ENCODE data around the gene FOXS1. TPM values are rescaled to one million over a fixed set of nuclear protein-coding genes. Genes with fewer than 3 reads are reported as not detected.

The FOXS1 gene
- total RNA-seq, 2 experiments from 2014 or later = not detected

DNA sequence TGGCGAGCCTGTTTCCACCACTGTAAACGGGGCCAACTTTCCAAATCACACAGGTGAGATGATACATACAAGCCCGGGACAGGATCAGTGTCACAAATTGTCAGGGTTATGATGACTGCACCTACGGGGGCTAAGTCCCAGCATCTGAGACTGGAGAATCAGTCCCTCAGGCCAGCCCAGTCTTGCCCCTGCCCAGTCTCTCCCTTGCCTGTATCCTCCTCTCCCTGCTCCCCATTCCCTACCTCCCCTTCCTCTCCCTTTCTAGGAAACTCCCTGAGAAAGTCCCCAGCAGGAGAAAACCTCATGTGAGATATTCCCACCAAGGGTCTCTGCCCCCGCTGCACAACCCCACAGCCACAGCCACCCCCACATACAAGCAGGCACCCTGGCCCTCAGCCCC is 1.5 kb downstream of the FOXS1 start:
- CTCF ChIA-PET = interaction anchor here (4.5 to 5.4 kb wide), 2 partner anchors 10 to 21 kb away, joined by 26 to 53 read pairs; no protein-coding TSS in a partner anchor
- H3K36me3 Mint-ChIP-seq (ENCODE audit: low read depth) = no peaks in the 10 kb centered on the region
- no peaks in the 10 kb centered on the region for H3K4me1 Mint-ChIP-seq (ENCODE audit: low read depth)
- H3K27ac Mint-ChIP-seq = no peak overlapping the region
- H3K9me3 Mint-ChIP-seq = no peaks in the 10 kb centered on the region
- H3K4me3 Mint-ChIP-seq = no peak overlapping the region
- H3K27me3 Mint-ChIP-seq (ENCODE audit: low read depth) = peaks cover 6% of the 10 kb centered on the region
- intact Hi-C loops (cut with micrococcal nuclease) = no loop called here
- no peak for DNase-seq

DNA sequence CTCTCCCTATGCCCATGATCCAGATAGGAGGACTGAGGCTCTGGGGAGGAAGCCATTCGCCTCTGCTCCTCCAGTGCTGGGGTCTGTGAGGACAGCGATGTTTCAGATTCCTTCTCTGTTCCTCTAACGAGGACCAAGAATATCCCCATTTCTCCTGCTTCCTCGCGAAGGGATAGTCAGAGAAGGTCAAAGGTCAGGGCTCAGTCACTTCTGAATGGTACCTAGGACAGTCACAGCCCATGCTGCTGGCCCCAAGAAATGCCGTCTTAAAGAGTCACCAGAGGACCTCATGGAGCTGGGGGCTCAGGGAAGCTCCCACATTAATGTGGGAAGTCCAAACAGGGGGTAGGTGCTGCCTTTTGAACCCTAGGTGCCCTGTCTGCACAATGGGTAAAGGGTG is 2.1 kb downstream of the FOXS1 start:
- CTCF ChIA-PET = interaction anchor here (4.5 to 5.4 kb wide), 2 partner anchors 11 to 20 kb away, joined by 26 to 53 read pairs; no protein-coding TSS in a partner anchor
- no peaks in the 10 kb centered on the region for H3K9me3 Mint-ChIP-seq
- H3K27ac Mint-ChIP-seq = no peak overlapping the region
- no peaks in the 10 kb centered on the region for H3K4me1 Mint-ChIP-seq (ENCODE audit: low read depth)
- no peak for DNase-seq
- peaks cover 1% of the 10 kb centered on the region for H3K27me3 Mint-ChIP-seq (ENCODE audit: low read depth)
- H3K36me3 Mint-ChIP-seq (ENCODE audit: low read depth) = no peaks in the 10 kb centered on the region
- intact Hi-C loops (cut with micrococcal nuclease) = no loop called here
- H3K4me3 Mint-ChIP-seq = no peak overlapping the region

DNA sequence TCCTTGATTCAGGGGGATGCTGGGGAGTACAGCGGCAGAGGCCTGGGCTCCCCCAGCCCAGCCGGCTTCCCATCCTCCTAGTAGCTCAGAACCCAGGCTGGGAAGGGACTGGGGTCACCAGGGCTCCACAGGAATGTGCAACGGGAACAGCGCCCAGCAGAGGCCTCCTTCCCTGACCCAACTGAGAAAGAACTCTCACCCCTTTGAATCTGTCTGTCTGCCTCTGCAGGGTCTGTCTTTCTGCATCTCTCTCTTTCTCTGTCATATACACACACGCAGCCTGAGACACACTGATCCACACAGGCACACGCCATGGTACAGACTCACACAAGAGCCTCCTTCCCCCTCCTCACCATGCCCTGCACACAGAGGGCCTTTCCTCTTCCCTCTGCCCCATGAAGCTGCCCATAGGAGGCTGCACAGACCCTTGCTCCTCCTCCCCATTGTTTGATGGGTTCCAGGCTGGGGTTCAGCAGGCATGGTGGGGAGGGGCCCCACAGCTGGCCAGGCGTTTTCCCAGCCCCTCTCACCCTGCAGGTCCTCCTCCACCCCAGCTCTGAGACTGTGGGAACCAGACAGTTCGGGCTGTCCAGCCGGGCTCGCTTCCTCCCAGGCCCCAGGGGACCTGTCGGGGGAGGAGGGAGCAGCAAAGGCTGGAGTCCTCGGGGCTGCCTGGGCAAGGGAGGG is 2.8 kb downstream of the FOXS1 start:
- H3K36me3 Mint-ChIP-seq (ENCODE audit: low read depth) = no peaks in the 10 kb centered on the region
- no peaks in the 10 kb centered on the region for H3K9me3 Mint-ChIP-seq
- H3K4me3 Mint-ChIP-seq = no peak overlapping the region
- no peak overlapping the region for H3K27ac Mint-ChIP-seq
- CTCF ChIA-PET = interaction anchor here (4.5 to 5.4 kb wide), 2 partner anchors 12 to 20 kb away, joined by 26 to 53 read pairs; no protein-coding TSS in a partner anchor
- DNase-seq = no peak
- no peaks in the 10 kb centered on the region for H3K4me1 Mint-ChIP-seq (ENCODE audit: low read depth)
- peaks cover 1% of the 10 kb centered on the region for H3K27me3 Mint-ChIP-seq (ENCODE audit: low read depth)
- intact Hi-C loops (cut with micrococcal nuclease) = no loop called here

GRCh38 chr20:31841928-31842327 is 3.5 kb downstream of the FOXS1 start:
- Mint-ChIP-seq H3K27ac (no peak overlapping the region), H3K4me1 (ENCODE audit: low read depth) (no peaks in the 10 kb centered on the region), H3K36me3 (ENCODE audit: low read depth) (no peaks in the 10 kb centered on the region), H3K27me3 (ENCODE audit: low read depth) (peaks cover 1% of the 10 kb centered on the region), H3K4me3 (no peak overlapping the region), H3K9me3 (no peaks in the 10 kb centered on the region)
- intact Hi-C loops (cut with micrococcal nuclease) = no loop called here
- DNase-seq = no peak
- CTCF ChIA-PET = interaction anchor here (0.7 to 4.5 kb wide), 2 partner anchors 8 to 12 kb away, joined by 3 to 26 read pairs; no protein-coding TSS in a partner anchor

GRCh38 chr20:31840906-31841816 is 4.2 kb downstream of the FOXS1 start:
- no peak overlapping the region for H3K27ac Mint-ChIP-seq
- CTCF ChIA-PET = interaction anchor here (0.7 to 4.5 kb wide), 2 partner anchors 8 to 13 kb away, joined by 3 to 26 read pairs; no protein-coding TSS in a partner anchor
- H3K4me3 Mint-ChIP-seq = no peak overlapping the region
- no peaks in the 10 kb centered on the region for H3K27me3 Mint-ChIP-seq (ENCODE audit: low read depth)
- DNase-seq = no peak
- H3K36me3 Mint-ChIP-seq (ENCODE audit: low read depth) = no peaks in the 10 kb centered on the region
- intact Hi-C loops (cut with micrococcal nuclease) = no loop called here
- H3K9me3 Mint-ChIP-seq = no peaks in the 10 kb centered on the region
- peaks cover under 1% of the 10 kb centered on the region for H3K4me1 Mint-ChIP-seq (ENCODE audit: low read depth)

GRCh38 chr20:31839782-31840487 is 5.5 kb downstream of the FOXS1 start:
- H3K4me3 Mint-ChIP-seq = no peak overlapping the region
- no peak for DNase-seq
- CTCF ChIA-PET = no interaction called here
- peaks cover 3% of the 10 kb centered on the region for H3K4me1 Mint-ChIP-seq (ENCODE audit: low read depth)
- no peaks in the 10 kb centered on the region for H3K27me3 Mint-ChIP-seq (ENCODE audit: low read depth)
- no peak overlapping the region for H3K27ac Mint-ChIP-seq
- H3K9me3 Mint-ChIP-seq = no peaks in the 10 kb centered on the region
- intact Hi-C loops (cut with micrococcal nuclease) = no loop called here
- H3K36me3 Mint-ChIP-seq (ENCODE audit: low read depth) = no peaks in the 10 kb centered on the region

DNA sequence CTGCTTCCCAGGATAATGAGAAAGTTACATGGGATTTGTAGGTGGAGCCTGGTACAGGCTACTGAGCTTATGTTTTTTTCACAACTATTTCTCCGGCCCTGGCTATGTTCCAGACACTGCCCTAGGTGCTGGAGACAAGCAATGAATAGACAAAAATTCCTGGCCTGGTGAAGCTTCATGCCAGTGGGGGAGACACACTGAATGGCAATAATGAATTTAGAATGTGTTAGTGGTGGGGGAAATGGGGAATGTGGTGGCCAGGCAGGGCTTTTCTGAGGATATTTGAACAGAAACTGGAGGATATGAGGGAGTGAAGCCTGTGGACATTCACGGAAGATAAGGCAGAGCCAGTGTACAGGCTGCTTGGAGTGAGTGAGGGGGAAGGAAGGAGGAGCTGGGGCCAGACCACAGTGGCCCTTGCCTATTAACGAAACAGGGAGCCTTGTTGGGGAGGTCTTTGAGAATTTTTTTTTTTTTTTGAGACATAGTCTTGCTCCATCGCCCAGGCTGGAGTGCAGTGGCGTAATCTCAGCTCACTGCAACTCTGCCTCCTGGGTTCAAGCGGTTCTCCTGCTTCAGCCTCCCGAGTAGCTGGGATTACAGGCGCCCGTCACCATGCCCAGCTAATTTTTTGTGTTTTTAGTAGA is 6.6 kb downstream of the FOXS1 start:
- H3K9me3 Mint-ChIP-seq = no peaks in the 10 kb centered on the region
- no peaks in the 10 kb centered on the region for H3K27me3 Mint-ChIP-seq (ENCODE audit: low read depth)
- DNase-seq = no peak
- intact Hi-C loops (cut with micrococcal nuclease) = no loop called here
- CTCF ChIA-PET = interaction anchor here (0.6 to 3.5 kb wide), 6 partner anchors 8 to 192 kb away, joined by 3 to 18 read pairs (median 11); no protein-coding TSS in a partner anchor
- no peak overlapping the region for H3K4me3 Mint-ChIP-seq
- peaks cover 3% of the 10 kb centered on the region for H3K4me1 Mint-ChIP-seq (ENCODE audit: low read depth)
- H3K27ac Mint-ChIP-seq = no peak overlapping the region
- no peaks in the 10 kb centered on the region for H3K36me3 Mint-ChIP-seq (ENCODE audit: low read depth)

DNA sequence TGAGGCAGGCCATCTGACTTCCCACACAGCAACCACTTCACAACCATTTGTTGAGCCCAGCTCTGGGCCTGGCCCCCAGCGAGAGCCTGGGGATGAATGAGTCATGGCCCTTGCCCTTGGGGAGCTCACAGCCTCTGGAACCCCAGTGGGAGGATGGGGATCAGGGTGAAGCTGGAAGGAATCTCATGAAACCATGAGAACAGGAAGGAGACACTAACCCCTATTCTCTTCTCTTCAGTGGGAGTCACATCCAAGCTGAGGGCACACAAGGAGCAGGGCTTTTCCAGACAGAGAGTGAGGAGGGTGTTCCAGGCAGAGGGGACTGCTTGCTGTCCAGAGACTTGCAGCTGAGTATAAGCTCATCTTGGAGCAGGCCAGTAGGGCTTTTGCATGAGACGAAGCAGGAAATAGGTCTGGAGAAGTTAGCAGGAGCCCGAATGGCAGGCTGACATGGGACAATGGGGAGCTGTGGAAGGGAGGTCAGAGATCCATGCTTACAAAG is 7.5 kb downstream of the FOXS1 start:
- CTCF ChIA-PET = interaction anchor here (1.0 to 3.5 kb wide), 6 partner anchors 9 to 193 kb away, joined by 3 to 18 read pairs (median 11); no protein-coding TSS in a partner anchor
- Mint-ChIP-seq H3K36me3 (ENCODE audit: low read depth) (no peaks in the 10 kb centered on the region), H3K4me3 (no peak overlapping the region), H3K27me3 (ENCODE audit: low read depth) (no peaks in the 10 kb centered on the region), H3K27ac (no peak overlapping the region), H3K4me1 (ENCODE audit: low read depth) (peaks cover 3% of the 10 kb centered on the region), H3K9me3 (no peaks in the 10 kb centered on the region)
- intact Hi-C loops (cut with micrococcal nuclease) = no loop called here
- no peak for DNase-seq

GRCh38 chr20:31836853-31837608 is 8.4 kb downstream of the FOXS1 start:
- no peaks in the 10 kb centered on the region for H3K9me3 Mint-ChIP-seq
- H3K4me3 Mint-ChIP-seq = no peak overlapping the region
- CTCF ChIA-PET = interaction anchor here (0.6 to 3.5 kb wide), 6 partner anchors 10 to 46 kb away, joined by 3 to 18 read pairs (median 10); no protein-coding TSS in a partner anchor
- no peaks in the 10 kb centered on the region for H3K36me3 Mint-ChIP-seq (ENCODE audit: low read depth)
- peaks cover 3% of the 10 kb centered on the region for H3K4me1 Mint-ChIP-seq (ENCODE audit: low read depth)
- H3K27me3 Mint-ChIP-seq (ENCODE audit: low read depth) = no peaks in the 10 kb centered on the region
- H3K27ac Mint-ChIP-seq = no peak overlapping the region
- intact Hi-C loops (cut with micrococcal nuclease) = no loop called here
- DNase-seq = no peak

GRCh38 chr20:31835977-31836852 is 9.2 kb downstream of the FOXS1 start:
- Mint-ChIP-seq H3K4me1 (ENCODE audit: low read depth) (peaks cover 3% of the 10 kb centered on the region), H3K27me3 (ENCODE audit: low read depth) (no peaks in the 10 kb centered on the region), H3K36me3 (ENCODE audit: low read depth) (no peaks in the 10 kb centered on the region), H3K27ac (no peak overlapping the region), H3K9me3 (no peaks in the 10 kb centered on the region), H3K4me3 (no peak overlapping the region)
- CTCF ChIA-PET = interaction anchor here (1.1 to 3.5 kb wide), 5 partner anchors 11 to 116 kb away, joined by 3 to 18 read pairs (median 15); no protein-coding TSS in a partner anchor
- DNase-seq = peak; percentile 18
- intact Hi-C loops (cut with micrococcal nuclease) = no loop called here

Data from activated naive CD4-positive, alpha-beta T cell treated with anti-CD3 and anti-CD28 coated beads for 36 hours (primary cell).